NCI-H1048 (cell line): ENCODE results near the gene TMEM167A.
"Not testable (repeated sequence)": the region's sequence is repeated elsewhere in the genome, so short reads cannot be mapped to it uniquely, and the experiment has no call there.

Source experiments
- DNase-seq: peaks from one replicate; lab custom pipeline; 2025; lab: John Stamatoyannopoulos, UW

The TMEM167A gene

DNA sequence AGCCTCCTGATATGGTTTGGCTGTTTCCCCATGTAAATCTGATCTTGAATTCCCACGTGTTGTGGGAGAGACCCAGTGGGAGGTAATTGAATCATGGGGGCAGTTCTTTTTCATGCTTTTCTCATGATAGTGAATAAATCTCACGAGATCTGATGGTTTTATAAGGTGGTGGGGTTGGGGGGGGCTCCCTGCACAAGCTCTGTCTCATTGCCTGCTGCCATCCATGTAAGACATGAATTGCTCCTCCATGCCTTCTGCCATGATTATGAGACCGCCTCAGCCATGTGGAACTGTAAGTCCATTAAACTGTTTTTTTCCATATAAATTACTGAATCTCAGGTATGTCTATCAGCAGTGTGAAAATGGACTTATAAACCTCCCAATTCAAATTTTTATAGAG is 13.0 kb upstream of the TMEM167A start:
- DNase-seq, result no peak

DNA sequence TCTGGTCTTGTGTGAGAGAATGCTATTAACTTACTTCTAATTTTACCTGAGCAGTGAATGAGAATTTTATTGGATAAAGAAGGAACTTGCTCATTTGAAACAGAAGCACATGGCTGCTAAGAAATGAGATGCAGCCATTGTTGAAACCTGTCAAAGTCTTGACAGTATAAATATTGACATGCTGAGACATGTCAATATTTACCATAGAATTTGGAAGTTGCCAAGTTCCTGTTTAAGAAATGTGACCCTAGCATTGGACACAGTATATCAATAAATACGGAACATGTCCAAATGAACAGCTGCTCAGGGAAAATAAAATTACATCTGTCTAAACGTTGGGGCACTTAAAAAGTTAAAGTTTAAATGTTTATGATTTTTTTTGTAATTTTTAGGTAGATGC is 7.9 kb upstream of the TMEM167A start:
- no peak for DNase-seq

DNA sequence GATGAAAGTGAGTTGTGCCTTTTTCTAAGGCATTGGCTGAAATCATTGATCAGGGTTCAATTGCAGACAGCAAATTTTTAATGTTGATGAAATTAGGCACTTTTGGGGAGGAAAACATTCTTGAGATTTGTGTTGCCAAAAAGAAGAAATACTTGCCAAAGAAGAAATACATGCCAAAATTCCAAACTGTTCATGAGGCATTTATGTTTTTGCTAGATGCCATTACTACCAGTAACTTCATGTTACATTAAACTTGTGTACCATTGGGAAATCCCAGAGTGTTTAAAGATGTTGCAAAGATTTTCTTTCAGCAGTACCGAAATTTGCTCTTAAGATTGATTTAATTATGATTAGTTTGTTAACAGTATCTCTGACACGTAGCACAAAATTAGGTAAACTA is 7.1 kb upstream of the TMEM167A start:
- DNase-seq, result no peak

DNA sequence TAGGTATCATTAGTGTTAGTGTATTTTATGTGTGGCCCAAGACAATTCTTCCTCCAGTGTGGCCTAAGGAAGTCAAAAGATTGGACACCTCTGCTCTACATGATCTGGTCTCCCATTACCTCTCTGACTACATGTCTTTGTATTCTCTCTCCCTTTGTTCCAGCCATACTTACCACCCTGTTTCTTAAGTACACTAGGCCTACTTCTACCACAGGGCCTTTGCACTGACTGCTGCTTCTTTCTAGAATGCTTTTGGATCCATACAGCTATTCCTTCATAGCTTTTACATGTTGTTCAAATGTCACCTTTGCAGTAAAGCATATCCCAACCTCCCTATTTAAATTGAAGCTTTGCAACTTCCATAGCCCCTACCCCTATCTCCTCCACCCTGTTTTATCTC is 5.6 kb upstream of the TMEM167A start:
- DNase-seq, result no peak

DNA sequence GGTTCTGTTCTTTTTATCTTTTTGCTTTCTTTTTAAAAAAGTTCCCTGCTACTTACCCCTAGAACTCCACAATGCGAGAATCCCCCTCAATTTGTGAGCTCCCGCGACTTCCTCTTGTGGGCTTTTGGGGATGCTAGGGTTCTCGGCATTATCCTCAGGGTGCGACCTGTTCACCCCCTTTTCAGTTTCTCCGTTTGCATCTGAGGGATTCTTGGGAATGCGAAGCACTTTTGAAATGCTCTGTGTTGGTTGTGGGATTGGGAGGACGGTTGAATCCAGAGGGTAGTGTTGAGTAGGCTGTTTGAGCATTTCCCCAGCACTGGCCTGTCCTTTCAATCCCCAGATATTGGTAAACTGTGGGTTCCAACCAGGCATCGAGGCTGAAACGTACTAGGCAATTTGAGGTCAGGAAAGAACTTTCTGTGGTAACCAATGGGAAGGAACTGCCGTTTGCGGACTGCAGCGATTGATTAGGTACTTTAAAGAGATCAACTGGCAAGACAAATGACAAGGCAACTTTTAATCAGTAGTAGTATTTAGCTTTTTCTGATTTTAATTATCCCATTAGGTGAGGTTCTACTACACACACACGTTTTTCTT is 568 bp upstream of the TMEM167A start:
- DNase-seq, result no peak

DNA sequence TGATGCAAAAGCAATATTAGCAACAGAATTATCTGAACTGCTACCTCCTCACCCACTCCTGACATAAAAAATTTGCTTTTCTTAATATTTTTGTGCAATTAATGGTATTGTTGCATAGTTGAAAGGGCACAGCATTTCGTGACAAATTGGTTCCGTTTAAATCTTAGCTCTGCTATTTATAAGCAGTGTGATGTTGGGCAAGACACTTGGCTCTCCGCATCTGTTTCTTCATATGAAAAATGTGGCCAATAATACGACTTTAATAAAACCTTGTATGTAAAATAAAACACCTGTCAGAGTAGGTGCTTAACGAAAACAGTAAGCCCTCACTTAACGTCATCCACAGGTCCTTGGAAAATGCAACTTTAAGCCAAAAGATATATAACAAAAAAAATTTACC is 4.2 kb downstream of the TMEM167A start:
- DNase-seq, result no peak

DNA sequence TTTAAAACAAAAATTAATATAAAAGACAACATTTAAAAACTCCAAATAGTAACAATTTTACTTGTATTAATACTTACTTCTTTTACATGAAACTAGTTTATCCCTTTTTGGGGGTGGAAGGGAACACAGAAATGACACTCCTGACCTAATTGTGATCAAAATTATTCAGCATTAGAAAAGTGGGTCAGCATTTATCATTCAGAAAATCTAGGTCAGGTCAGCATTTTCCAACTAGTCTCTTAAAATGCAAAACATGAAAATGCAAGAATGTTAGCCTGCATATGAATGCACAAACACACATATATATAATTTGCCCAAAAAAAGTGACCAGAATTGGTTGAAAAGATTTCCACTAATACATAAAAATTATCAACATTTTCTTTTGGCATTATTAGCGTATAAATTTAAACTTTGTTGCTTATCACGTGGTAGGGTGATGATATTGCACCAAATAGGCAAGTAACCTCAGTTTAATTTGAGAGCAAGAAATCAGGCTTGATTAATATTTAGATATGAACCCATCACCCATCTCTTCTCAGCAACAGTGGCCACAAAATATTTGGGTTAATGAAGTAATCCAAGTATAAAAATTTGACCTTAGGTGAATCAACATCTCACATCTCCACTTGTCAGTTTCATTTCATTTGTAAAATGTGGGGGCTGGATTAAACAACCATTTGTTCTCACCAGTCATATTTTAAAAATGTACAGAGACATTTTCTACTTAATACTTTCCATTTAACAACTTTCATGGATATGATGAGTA is 5.7 kb downstream of the TMEM167A start:
- DNase-seq, result no peak

DNA sequence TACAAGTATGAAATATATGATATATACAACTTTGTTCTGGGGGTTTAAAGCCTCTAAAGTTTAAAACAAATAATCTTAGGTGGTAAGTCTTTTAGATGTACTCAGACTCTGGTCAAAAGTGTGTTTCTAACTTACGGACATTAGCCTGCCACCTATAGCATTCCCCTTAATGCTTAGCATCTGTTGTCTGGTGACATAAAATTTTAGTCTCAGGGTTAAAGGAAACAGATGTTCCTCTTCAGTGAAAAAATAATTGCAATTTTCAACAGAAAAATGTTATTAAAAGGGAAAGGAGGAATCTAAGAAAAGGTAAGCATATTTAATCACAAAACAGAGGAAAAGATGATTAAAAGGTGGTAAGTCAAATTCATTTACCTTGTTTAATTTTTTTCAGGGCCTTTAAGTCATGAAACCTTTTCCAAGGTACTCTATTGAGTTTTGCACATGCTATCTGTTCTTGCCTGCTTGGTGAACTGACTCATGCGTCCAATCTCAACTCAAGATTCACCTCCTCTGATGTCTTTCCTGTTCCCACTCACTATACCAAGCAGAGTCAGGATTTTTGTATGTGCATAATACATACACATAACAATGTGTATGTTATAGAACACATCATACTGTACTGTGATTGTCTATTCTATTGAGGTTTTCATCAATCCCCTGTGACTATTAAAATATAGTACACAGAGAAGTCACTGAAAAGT is 7.9 kb downstream of the TMEM167A start:
- DNase-seq, result no peak

DNA sequence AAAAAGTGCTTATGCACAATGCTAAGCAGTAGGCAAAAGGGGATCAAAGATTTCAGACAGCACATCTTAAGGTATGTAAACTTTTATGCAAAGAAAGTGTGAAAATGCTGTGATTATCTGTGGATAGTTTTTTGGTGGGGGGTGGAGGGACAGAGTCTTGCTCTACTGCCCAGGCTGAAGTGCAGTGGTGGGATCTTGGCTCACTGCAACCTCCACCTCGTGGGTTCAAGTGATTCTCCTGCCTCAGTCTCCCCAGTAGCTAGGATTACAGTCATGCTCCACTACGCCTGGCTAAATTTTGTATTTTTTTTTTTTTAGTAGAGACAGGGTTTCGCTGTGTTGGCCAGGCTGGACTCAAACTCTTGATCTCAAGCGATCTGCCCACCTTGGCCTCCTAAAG is 9.8 kb downstream of the TMEM167A start:
- DNase-seq, result not testable (repeated sequence)

DNA sequence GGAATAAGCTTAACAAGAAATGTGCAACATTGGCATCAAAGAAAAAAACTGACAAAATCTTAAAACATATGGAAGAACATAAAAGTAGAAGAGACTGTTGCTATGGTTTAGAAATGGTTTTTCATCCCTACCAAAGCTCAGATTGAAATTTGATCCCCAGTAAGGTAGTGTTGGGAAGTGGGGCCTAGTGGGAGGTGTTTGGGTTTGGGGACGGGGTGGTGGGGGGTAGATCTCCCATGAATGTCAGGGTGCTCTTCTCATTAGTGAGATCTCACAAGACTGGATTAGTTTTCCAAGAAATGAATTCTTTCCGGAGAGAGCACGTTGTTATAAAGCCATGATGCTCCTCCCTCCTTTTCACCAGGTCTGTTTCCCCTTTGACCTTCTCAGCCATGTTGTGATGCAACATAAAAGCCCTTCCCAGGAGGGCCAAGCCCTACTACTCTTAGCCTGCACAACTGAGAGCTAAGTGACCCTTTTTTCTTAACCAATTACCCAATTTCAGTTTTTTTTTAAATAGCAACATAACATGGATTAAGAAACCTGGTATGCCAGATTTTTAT is 10.6 kb downstream of the TMEM167A start:
- no peak for DNase-seq

DNA sequence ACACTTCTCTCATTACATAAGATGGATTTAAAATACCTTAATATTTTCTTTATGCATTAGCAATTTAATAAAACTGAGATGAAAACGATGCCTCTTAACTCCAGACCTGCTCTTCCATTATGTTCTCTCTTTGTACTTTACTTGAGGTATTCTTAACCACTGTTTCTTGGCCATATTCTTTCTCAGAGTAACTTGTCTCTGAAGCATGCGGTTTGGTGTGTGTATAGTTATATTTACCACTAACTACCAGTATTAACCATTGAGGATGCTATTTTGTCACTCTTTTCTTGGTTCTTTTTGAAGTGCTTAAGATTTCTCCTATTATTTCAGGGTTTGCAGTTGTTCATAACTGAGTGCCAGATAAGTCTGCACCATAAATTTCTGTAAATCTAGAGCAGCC is 17.9 kb downstream of the TMEM167A start:
- DNase-seq, result no peak

DNA sequence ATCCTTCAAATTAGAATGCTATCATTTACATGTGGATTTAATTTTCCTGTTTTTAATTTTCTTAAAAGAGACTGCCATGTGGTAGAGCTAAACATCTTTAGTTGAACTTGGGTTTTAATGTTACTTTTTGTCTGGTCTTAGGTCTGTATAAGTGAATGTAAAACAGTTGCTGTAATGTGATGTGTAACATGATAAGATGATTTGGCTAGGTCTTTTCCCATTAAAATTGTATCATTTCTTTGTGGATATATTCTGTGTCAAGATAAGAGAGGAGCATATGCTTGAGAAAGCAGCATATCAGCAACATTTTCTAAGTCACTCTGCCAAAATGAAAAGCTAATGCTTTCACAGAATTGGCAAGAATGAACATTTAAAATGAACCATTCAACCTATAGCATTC is 18.5 kb downstream of the TMEM167A start:
- DNase-seq, result no peak

DNA sequence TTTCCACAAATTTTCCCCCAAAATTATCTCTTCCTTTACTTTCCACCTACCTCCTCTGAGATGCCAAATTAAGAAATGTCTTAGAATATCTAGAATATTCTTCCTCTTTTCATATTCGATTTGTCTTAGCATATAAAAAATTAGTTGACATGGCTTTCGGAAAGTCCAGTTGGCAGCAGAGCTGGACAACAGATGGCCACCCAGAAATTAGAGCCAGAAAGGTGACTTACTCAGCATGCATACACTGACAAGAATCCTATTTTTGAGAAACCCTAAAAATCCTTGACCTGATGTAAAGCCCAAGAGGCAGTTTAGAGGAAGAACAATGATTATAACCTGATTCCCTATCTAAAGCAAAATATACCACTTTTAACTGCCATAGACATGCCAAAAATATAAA is 22.0 kb downstream of the TMEM167A start:
- no peak for DNase-seq

DNA sequence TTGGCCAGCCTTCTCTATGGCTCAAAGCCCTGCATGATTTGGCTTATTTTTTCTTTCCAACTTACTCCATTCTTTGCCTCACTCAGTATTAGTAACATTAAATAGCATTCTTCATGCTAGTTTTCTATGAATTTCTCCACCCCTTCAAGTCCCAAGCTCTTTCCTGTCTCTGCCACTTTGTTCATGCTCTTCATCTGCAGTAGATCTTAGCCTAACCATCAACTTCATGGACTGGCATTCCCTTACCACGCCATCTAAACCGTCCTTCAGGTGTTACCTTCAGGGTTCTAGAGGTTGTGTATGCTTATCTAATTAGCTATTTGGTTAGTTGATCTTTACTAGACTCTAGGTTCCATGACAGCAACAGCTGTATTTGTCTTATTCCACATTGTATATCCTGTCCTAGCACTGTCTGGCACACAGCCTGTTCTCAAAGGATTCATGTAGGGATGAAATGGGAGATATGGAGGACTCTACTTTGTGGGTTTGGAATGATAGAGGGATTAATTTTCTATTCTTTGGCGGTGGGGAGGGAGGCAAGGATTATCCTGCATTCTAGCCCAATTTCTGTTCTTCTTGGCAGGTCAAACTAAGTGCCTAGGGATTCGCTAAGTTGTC is 26.4 kb downstream of the TMEM167A start:
- no peak for DNase-seq

DNA sequence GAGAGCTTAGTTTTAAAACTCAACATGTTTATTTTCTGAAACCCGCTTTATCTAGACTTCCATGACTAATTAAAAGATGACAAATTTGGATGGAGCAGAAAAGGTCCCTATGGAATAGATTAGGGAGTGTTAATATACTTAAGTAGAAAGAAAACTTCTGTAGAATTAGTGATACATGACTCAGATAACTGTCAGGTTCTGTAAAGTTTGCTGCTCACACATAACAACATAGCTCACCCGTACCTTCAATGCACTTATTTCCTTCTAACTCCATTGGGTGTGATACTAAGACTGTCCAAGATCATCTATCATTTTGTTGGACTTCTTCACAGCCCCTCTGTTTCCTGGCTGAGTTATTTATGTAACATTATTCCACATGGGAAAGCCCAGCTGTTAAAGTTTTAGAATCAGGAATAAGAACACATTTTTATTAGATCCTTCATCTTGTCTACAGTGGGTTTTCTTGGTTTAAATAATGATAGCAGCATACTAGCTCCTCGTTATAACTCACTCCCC is 27.8 kb downstream of the TMEM167A start:
- DNase-seq, result no peak

DNA sequence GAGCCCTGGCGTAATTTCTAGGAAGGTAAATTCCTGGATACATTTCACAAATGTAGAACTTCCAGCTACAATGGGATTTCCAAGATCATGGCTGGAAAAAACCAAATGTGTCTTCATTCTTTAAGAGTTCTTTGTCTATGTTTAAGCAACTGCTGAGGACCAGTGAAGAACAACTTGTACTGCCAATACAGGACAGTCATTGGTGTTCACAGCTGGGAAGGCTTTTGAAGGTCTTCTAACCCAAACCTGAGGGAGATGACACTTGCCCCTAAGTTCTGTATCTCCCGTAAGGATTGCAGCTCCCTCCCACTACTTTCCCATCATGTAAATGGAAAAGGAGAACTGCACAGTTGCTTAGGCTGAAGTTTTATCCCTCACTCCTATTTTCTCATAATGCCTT is 28.4 kb downstream of the TMEM167A start:
- no peak for DNase-seq

DNA sequence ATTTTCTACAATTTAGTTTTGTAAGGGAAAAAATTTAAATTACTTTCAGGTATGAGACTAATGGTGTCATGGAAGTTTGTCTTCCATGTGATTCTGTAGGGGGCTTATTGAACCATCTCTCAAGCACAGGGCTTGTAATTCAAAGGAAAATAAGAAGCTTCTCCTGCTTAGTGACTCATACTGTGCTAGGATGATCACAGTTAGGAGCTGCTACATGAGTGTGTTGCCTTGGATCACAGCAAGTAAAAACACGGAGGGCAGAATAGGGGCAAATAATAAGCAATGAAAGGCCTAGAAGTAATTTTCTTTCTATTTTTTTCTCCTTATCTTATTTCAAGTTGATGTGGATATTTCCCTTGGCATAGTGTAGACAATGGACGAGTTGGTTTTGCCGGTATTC is 28.9 kb downstream of the TMEM167A start:
- no peak for DNase-seq

DNA sequence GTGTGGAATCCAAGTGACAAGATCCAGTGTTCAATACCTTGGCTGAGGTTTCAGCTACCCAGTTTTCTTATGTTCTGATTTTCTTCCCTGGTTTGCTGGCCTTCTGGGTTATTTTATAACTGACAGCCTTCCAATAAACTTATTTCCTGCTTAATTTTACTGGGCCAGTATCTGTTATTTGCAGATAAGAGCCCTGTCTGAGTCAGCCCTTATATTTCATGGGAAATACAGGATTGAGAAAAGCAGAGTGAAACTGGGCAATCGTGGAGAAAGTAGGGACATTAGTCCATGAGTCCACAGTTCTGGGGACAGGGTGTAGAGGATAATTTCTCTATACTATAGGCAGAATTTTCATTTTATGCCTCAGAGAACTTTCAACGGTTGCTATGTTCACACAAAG is 32.3 kb downstream of the TMEM167A start:
- DNase-seq, result no peak

DNA sequence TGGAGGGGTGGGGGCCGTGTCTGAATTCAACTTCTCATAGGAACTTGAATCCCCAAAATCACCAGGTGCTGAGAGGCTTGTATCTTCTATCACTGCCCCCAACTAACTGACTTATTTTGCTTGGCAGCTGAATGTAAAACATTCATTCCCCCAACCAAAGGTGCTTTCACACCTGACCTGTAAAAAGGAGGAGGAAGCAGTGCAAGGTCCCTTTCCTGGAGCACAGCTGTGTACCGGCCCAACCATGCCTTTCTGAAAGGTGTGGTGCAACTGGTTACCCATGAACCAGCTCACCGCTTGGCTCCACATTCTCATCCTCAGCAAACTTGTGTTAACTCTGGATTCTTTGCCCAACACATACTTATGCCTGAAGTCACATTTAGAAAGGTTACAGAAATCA is 34.7 kb downstream of the TMEM167A start:
- no peak for DNase-seq

DNA sequence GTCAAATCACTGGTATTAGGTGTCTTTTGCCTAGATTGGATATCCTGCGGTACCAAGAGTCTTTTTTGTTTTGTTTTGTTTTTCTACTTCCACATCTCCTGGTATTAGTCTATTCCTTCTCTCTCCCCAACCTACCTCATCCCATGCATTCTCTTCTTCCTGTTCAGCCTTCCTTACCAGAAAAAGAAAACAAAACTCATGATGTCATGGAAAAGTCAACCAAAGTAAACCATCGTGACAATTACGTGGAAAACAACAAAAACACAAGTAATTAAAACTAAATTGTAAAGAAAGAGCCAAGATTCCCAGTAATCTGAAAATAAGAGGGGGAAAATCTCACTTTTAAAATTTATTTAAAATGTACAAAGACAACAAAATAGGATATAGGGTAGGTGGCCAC is 38.3 kb downstream of the TMEM167A start:
- DNase-seq, result no peak

DNA sequence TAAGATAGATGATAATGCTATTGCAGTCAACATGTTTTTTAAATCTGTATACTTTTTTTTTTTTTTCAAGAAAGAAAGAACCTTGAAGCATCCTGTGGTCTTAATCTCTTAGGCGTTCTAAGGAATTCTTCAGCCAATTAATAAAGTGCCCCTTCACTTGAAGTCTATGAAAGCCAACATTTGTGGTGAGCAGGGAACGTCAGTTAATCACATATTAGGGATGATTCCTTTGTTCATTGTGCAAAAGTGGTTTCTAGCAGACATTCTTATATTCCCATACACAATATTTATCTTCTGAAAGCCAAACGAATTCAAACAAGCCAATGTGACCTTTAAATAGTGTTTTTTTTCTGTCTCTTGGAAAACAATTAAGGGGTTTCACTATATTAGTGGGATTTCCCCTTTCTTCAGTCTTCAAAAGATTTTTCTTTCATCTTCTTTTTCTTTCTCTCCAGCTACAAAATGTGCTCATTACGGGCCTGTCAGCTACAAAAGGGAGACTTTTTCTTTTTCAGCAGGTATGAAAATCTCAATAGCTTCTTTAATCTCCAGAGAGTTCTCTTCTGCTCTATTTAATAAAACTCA is 40.1 kb downstream of the TMEM167A start:
- DNase-seq, result no peak
